Measurements from ENCODE around the gene GMPR2. TPM values are rescaled to one million over a fixed set of nuclear protein-coding genes. Genes with fewer than 3 reads are reported as not detected.

Gene GMPR2
- 83.3 and 112 TPM in 2 replicates for total RNA-seq (2014; rRNA removed; shearing (Covaris generic))

GRCh38 chr14:24232645-24233537 is at the start of gene GMPR2:
Gene GMPR2, plus strand, starts transcription at chr14:24232929. Its CDS starts 325 bp downstream, at chr14:24233254.
- DNase-seq (ENCODE audit: low read depth) = peak; percentile 26

- DNase-seq (ENCODE audit: low read depth) = no peak
Observed at GRCh38 chr14:24183014-24183481, 49.7 kb upstream of the GMPR2 start.

- no peak for DNase-seq (ENCODE audit: low read depth)
Observed at GRCh38 chr14:24184104-24184970, 48.4 kb upstream of the GMPR2 start.

- no peak for DNase-seq (ENCODE audit: low read depth)
Observed at GRCh38 chr14:24185026-24185425, 47.7 kb upstream of the GMPR2 start.

- DNase-seq (ENCODE audit: low read depth) = no peak
Observed at GRCh38 chr14:24185741-24186140, 47.0 kb upstream of the GMPR2 start.

GRCh38 chr14:24186831-24187538 is 45.7 kb upstream of the GMPR2 start:
- no peak for DNase-seq (ENCODE audit: low read depth)

- no peak for DNase-seq (ENCODE audit: low read depth)
Observed at GRCh38 chr14:24187539-24187915, 45.2 kb upstream of the GMPR2 start.

GRCh38 chr14:24188251-24189058 is 44.3 kb upstream of the GMPR2 start, which contains the start of gene IPO4:
Gene IPO4, minus strand, starts transcription at chr14:24188816. Its CDS starts 29 bp downstream, at chr14:24188787.
- DNase-seq (ENCODE audit: low read depth) = peak; percentile 99

GRCh38 chr14:24189059-24189375 is 43.7 kb upstream of the GMPR2 start:
- no peak for DNase-seq (ENCODE audit: low read depth)

- DNase-seq (ENCODE audit: low read depth) = no peak
Observed at GRCh38 chr14:24189460-24189859, 43.3 kb upstream of the GMPR2 start.

- no peak for DNase-seq (ENCODE audit: low read depth)
Observed at GRCh38 chr14:24190416-24190815, 42.3 kb upstream of the GMPR2 start.

GRCh38 chr14:24192933-24193332 is 39.8 kb upstream of the GMPR2 start:
- DNase-seq (ENCODE audit: low read depth) = no peak

- DNase-seq (ENCODE audit: low read depth) = no peak
Observed at GRCh38 chr14:24194186-24194872, 38.4 kb upstream of the GMPR2 start.

GRCh38 chr14:24194873-24195185 is 37.9 kb upstream of the GMPR2 start:
- no peak for DNase-seq (ENCODE audit: low read depth)

- DNase-seq (ENCODE audit: low read depth) = peak; percentile 95
Observed at GRCh38 chr14:24195186-24196070, 37.3 kb upstream of the GMPR2 start, which contains the start of gene TM9SF1. Gene TM9SF1, minus strand, starts transcription at chr14:24195441. Its CDS starts 422 bp downstream, at chr14:24195019.

- peak; percentile 33 for DNase-seq (ENCODE audit: low read depth)
Observed at GRCh38 chr14:24196071-24197055, 36.4 kb upstream of the GMPR2 start.

- no peak for DNase-seq (ENCODE audit: low read depth)
Observed at GRCh38 chr14:24197056-24197450, 35.7 kb upstream of the GMPR2 start.
